Ascending aorta (tissue), 2 donors: Measurements from ENCODE around the gene TWIST2. TPM values are rescaled to one million over a fixed set of nuclear protein-coding genes. Genes with fewer than 3 reads are reported as not detected.

ENCODE experiments used
- DNase-seq, 2 donors: peaks; one replicate each; pipeline ENCODE4 v3.0.0-alpha.2; 2019; ENCODE audit warnings: low spot score in 2 of 2
- H3K27ac ChIP-seq, 2 donors: fragments of 200-600 bp; sonication (generic); one replicate each; pipeline ENCODE4 v1.5.1; 2016 to 2017; ENCODE audit warnings: mild to moderate bottlenecking in 1 of 2
- H3K27me3 ChIP-seq: fragments of 200-600 bp; sonication (generic); one replicate; pipeline ENCODE4 v1.5.1; 2017
- H3K36me3 ChIP-seq, 2 donors: fragments of 200-600 bp; sonication (generic); one replicate each; pipeline ENCODE4 v1.5.1; 2016
- H3K4me1 ChIP-seq, 2 donors: fragments of 200-600 bp; sonication (generic); one replicate each; pipeline ENCODE4 v1.5.1; 2016 to 2017; ENCODE audit warnings: mild to moderate bottlenecking in 1 of 2
- H3K4me3 ChIP-seq, 2 donors: fragments of 200-600 bp; sonication (generic); one replicate each; pipeline ENCODE4 v1.5.1; 2016 to 2017; ENCODE audit warnings: mild to moderate bottlenecking in 1 of 2
- H3K9me3 ChIP-seq, 2 donors: fragments of 200-600 bp; sonication (generic); one replicate each; pipeline ENCODE4 v1.5.1; 2016
- intact Hi-C: fragments of 100-400 bp; cut with DNase I; formaldehyde crosslinking; loops from one replicate; pipeline ENCODE4 v1.15.1; 2023
- total RNA-seq: library from RNA; depleted of rRNA; stranded (reverse); fragments of >200 nt; gene quantifications from one replicate; pipeline ENCODE4 v1.1.0, GENCODE V29; 2016
- TF ChIP-seq, protein P1 (sequence below), 3 experiments: fragments of 200-600 bp in 2 of 3; fragments of 450-650 bp in 1 of 3; sonication (generic) in 2 of 3; IDR thresholded peaks; one replicate each; pipeline ENCODE4 v1.5.1; 2016 to 2019; ENCODE audit warnings: antibody characterized with exemption in 3 of 3, mild to moderate bottlenecking in 1 of 3, moderate library complexity in 1 of 3

The TWIST2 gene
- total RNA-seq, 1 donor from 2014 or later = 108 TPM

DNA sequence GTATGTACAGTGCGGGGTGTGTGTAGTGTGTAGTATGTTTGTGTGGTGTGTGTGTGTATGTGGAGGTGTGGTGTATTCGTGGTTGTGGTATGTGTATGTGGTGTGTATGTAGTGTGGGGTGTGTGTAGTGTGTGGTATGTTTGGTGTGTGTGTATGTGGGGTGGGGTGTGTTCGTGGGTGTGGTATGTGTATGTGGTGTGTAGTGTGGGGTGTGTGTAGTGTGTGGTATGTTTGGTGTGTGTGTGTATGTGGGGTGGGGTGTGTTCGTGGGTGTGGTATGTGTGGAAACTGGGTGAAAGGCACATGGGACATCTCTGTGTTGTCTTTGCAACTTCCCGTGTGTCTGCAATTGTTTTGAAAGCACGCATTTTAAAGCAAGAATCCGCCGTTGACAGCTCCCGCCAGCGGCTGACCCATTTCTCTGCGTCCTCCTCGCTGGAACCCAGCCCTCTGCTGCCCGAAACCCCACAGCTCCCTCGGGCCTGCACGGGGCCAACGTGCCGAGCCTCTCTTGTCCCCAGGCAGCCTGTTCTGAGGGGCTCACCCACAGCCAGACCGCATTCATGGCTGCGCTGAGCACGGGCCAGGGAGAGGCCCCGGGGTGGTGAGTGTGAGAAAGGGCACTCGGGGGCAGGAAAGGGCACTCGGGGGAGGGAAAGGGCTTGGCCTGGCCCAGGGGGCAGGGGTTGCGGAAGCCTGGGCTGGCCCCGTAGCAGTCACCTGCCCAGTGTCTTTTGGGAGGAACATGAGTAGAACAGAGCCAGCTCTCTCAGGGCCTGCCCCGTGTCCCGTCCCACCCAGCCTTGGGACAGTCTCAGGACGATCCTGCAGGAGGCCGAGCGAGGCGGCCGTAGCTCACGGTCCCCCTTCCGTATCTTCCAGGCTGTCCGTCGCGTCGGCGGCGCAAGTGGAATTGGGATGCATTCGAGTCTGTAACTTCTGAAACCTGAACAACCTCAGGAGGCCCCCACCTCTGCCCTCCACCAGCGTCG, 61.4 kb downstream of the TWIST2 start:
- intact Hi-C loops = no loop called here
- peaks cover 0 to 3% of the 10 kb centered on the region in 2 donors for H3K36me3 ChIP-seq
- no peaks in the 10 kb centered on the region for H3K9me3 ChIP-seq
- H3K27ac ChIP-seq = no peak overlapping the region
- H3K4me1 ChIP-seq = no peaks in the 10 kb centered on the region
- H3K27me3 ChIP-seq = no peaks in the 10 kb centered on the region
- DNase-seq = peak in 1 of 2 donors; percentile 77
- no peak overlapping the region for H3K4me3 ChIP-seq
- TF ChIP-seq, protein P1, sequence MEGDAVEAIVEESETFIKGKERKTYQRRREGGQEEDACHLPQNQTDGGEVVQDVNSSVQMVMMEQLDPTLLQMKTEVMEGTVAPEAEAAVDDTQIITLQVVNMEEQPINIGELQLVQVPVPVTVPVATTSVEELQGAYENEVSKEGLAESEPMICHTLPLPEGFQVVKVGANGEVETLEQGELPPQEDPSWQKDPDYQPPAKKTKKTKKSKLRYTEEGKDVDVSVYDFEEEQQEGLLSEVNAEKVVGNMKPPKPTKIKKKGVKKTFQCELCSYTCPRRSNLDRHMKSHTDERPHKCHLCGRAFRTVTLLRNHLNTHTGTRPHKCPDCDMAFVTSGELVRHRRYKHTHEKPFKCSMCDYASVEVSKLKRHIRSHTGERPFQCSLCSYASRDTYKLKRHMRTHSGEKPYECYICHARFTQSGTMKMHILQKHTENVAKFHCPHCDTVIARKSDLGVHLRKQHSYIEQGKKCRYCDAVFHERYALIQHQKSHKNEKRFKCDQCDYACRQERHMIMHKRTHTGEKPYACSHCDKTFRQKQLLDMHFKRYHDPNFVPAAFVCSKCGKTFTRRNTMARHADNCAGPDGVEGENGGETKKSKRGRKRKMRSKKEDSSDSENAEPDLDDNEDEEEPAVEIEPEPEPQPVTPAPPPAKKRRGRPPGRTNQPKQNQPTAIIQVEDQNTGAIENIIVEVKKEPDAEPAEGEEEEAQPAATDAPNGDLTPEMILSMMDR (IDR thresholded peaks at IDR 0.05) = no peak

DNA sequence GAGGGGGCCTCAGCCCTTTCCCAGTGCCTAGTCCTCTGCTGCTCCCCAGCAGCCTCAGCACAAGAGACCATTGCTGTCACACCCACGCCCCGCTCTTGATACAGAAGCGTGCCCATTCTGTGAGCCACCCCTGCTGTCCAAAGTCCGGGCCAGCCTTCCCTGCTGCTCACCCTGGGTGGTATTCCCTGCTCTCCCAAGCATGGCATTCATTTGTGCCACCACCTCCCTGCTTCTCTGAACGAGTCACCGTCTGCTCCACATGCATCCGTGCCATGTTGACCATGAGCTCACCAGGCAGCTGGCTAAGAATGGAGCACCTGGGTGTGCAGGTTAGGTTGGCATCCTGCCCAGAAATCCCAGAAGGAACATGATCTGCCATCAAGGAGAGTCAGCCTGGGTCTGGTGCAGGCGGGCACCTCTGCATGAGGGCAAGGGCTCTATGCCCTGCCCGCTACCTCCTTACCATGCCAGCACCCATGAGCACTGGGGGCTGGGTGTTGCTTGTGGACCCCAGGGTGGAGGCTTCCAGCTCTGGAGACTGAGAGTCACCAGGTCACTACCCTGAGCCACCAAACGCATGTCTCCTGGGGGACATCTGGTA, 63.0 kb downstream of the TWIST2 start:
- Histone ChIP-seq H3K27ac (no peak overlapping the region), H3K9me3 (no peaks in the 10 kb centered on the region), H3K4me3 (no peak overlapping the region), H3K36me3 (peaks cover 0 to 3% of the 10 kb centered on the region in 2 donors), H3K27me3 (no peaks in the 10 kb centered on the region), H3K4me1 (no peaks in the 10 kb centered on the region)
- intact Hi-C loops = no loop called here
- TF ChIP-seq, protein P1 (IDR thresholded peaks at IDR 0.05) = no peak
- peak in 1 of 2 donors; percentile 53 for DNase-seq

DNA sequence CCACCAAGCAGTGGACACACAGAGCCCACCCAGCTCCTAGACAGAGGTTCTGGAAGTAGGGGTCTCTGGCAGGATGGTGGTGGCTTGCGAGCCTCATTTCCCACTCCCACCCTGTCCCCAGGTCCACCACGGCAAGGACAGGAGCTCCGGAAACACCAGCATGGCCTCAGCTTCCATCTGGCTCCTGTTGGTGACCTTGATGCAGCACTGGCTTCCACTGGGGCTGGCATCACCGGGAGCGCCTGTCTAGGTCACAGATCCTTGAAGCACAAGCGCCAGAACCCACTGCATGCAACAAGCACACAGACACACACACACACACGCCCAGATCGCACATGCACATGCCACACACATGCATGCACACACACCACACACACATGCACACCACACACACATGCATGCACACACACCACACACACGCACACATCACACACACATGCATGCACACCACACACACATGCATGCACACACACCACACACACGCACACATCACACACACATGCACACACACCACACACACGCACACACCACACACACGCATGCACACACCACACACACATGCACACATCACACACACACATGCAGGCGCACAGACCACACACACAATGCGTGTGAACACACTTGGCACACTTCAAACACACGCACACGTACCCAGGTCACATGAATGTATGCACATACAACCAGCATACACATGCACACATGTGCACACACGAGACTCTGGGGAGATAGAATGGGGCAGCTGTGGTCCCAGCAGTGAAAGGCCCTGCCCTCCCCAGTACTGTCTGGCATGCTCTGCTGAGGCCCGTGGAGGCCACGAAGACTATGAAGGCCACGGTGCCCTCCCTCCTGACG, 63.7 kb downstream of the TWIST2 start:
- Histone ChIP-seq H3K27me3 (no peaks in the 10 kb centered on the region), H3K9me3 (no peaks in the 10 kb centered on the region), H3K27ac (no peak overlapping the region), H3K36me3 (peaks cover 0 to 3% of the 10 kb centered on the region in 2 donors), H3K4me1 (no peaks in the 10 kb centered on the region), H3K4me3 (no peak overlapping the region)
- intact Hi-C loops = no loop called here
- TF ChIP-seq, protein P1 (IDR thresholded peaks at IDR 0.05) = no peak
- DNase-seq = no peak

DNA sequence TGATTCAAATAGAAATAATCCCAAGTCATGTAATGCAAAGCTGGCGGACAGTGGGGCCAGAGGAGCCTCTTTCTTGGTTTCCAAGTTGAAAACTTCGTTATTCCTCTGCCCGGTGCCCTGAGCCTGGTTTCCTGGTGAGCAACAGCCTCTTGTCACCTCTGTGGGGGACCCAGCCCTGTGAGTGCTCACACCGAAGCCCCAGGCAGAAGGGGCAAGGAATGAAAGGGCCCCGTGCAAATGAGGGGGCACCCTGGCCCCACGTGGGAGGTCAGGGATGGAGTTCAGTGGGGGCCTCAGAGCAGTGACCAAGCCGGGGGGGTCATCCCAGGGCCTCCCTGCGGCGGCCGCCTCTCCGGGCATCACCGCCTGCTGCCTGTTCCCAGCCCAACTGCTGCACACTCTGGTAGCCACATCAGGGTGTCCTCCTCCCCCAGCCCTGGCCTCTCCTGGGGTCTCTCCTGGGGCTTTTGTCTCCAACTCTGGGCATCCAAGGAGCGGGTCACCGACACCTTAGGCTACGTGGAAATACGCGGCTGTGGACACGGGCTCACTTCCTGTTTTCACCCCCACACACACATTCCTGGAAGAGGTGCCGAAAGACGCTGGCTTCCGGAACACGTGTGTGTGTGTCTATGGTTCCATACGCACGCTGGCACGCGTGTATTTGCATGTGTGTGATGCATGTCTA, 64.5 kb downstream of the TWIST2 start:
- TF ChIP-seq, protein P1 (IDR thresholded peaks at IDR 0.05) = no peak
- peaks cover 0 to 3% of the 10 kb centered on the region in 2 donors for H3K36me3 ChIP-seq
- H3K4me1 ChIP-seq = no peaks in the 10 kb centered on the region
- H3K4me3 ChIP-seq = no peak overlapping the region
- H3K27me3 ChIP-seq = no peaks in the 10 kb centered on the region
- H3K27ac ChIP-seq = no peak overlapping the region
- no peak for DNase-seq
- intact Hi-C loops = no loop called here
- H3K9me3 ChIP-seq = no peaks in the 10 kb centered on the region
